PFSK-1 (cell line): ENCODE data around the gene LGALS8.

Experiments
- FOXP2 ChIP-seq: optimal IDR thresholded peaks from 2 replicates; pipeline ENCODE3; 2011; ENCODE audit warnings: borderline replicate concordance, control low read depth, inconsistent platforms; ENCODE audit not compliant: insufficient read depth; ENCODE audit errors: extremely low read length, extremely low read depth
- POLR2AphosphoS5 ChIP-seq: IDR thresholded peaks from 2 replicates; pipeline ENCODE4 v1.6.1; 2012; ENCODE audit warnings: low read depth, mild to moderate bottlenecking, control low read depth, low read length, moderate library complexity
- REST ChIP-seq, 2 experiments: IDR thresholded peaks; 2 replicates each; pipeline versions ENCODE4 v1.6.1 to v1.8.0; 2011 to 2012; ENCODE audit warnings: low read depth in 2 of 2, low read length in 2 of 2, control low read depth in 1 of 2, inconsistent platforms in 1 of 2, mild to moderate bottlenecking in 1 of 2, moderate library complexity in 1 of 2; ENCODE audit not compliant: insufficient read depth in 1 of 2
- SIN3A ChIP-seq: IDR thresholded peaks from 2 replicates; pipeline ENCODE4 v1.6.1; 2012; ENCODE audit warnings: mild to moderate bottlenecking, low read length, moderate library complexity, borderline replicate concordance; ENCODE audit not compliant: insufficient read depth
- TAF1 ChIP-seq: IDR thresholded peaks from 2 replicates; pipeline ENCODE4 v1.6.1; 2012; ENCODE audit warnings: low read length, control low read depth, borderline replicate concordance; ENCODE audit not compliant: insufficient read depth

The LGALS8 gene

GRCh38 chr1:236561976-236562375, 38.2 kb downstream of the LGALS8 start:
- TF ChIP-seq FOXP2 (no peak), POLR2AphosphoS5 (no peak), TAF1 (no peak), SIN3A (no peak), REST (IDR thresholded peaks at IDR 0.05; ENCODE audit: insufficient read depth in 1 of 2, low read depth in 2 of 2, low read length in 2 of 2) (no peak)

GRCh38 chr1:236565530-236565929, 41.7 kb downstream of the LGALS8 start:
- TF ChIP-seq TAF1, result no peak

GRCh38 chr1:236568285-236568894, 44.6 kb downstream of the LGALS8 start:
- no peak for TF ChIP-seq FOXP2
- TF ChIP-seq SIN3A, result no peak

GRCh38 chr1:236575523-236575922, 51.7 kb downstream of the LGALS8 start:
- TF ChIP-seq TAF1 (no peak), POLR2AphosphoS5 (no peak), FOXP2 (no peak), SIN3A (no peak), REST (IDR thresholded peaks at IDR 0.05; ENCODE audit: insufficient read depth in 1 of 2, low read depth in 2 of 2, low read length in 2 of 2) (no peak)

GRCh38 chr1:236576004-236576403, 52.2 kb downstream of the LGALS8 start:
- TF ChIP-seq FOXP2 (no peak), SIN3A (no peak), POLR2AphosphoS5 (no peak), REST (IDR thresholded peaks at IDR 0.05; ENCODE audit: insufficient read depth in 1 of 2, low read depth in 2 of 2, low read length in 2 of 2) (no peak), TAF1 (no peak)

- TF ChIP-seq REST (IDR thresholded peaks at IDR 0.05; ENCODE audit: insufficient read depth in 1 of 2, low read depth in 2 of 2, low read length in 2 of 2) (no peak), POLR2AphosphoS5 (no peak), FOXP2 (no peak), SIN3A (no peak), TAF1 (no peak)
Observed at GRCh38 chr1:236578661-236579060, 54.9 kb downstream of the LGALS8 start.
